ENCODE data around the gene PLEKHG4B.

- TF ChIP-seq EZH2phosphoT487 (conservative IDR thresholded peaks at IDR 0.05; ENCODE audit: low read length): no peak
- TF ChIP-seq, protein P1, sequence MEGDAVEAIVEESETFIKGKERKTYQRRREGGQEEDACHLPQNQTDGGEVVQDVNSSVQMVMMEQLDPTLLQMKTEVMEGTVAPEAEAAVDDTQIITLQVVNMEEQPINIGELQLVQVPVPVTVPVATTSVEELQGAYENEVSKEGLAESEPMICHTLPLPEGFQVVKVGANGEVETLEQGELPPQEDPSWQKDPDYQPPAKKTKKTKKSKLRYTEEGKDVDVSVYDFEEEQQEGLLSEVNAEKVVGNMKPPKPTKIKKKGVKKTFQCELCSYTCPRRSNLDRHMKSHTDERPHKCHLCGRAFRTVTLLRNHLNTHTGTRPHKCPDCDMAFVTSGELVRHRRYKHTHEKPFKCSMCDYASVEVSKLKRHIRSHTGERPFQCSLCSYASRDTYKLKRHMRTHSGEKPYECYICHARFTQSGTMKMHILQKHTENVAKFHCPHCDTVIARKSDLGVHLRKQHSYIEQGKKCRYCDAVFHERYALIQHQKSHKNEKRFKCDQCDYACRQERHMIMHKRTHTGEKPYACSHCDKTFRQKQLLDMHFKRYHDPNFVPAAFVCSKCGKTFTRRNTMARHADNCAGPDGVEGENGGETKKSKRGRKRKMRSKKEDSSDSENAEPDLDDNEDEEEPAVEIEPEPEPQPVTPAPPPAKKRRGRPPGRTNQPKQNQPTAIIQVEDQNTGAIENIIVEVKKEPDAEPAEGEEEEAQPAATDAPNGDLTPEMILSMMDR (IDR thresholded peaks at IDR 0.05; ENCODE audit: insufficient read depth, low read length, poor library complexity, severe bottlenecking): no peak
Measured at GRCh38 chr5:213803-214395, 121.9 kb downstream of the PLEKHG4B start.
